HG02884 (cell line): Measurements from ENCODE around the gene TINCR.

Experiments used
- ATAC-seq: cut with Tn5 transposase; IDR thresholded peaks from one replicate; pipeline ENCODE4 v1.9.1; 2021; ENCODE audit warnings: mild to moderate bottlenecking, moderate library complexity; ENCODE audit not compliant: unreplicated experiment

The TINCR gene

DNA sequence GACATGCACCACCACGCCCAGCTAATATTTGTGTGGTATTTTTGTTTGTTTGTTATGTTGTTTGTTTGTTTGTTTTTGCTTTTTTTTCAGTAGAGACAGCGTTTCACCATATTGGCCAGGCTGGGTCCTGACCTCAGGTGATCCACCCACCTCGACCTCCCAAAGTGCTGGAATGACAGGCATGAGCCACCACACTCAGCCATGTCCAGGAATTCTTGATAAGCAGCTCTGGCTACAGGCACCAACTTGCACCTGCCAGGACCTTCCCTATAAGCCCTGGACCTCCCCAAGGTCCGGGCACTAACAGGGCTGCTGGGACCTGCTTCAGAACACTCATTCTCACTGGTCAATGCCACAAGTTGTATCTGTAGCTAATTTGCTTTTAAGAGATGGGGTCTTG is 48.7 kb downstream of the TINCR start:
- ATAC-seq = no peak

GRCh38 chr19:5515737-5516136 is 52.0 kb downstream of the TINCR start:
- no peak for ATAC-seq

- ATAC-seq = no peak
Observed at GRCh38 chr19:5514001-5514400, 53.8 kb downstream of the TINCR start.

DNA sequence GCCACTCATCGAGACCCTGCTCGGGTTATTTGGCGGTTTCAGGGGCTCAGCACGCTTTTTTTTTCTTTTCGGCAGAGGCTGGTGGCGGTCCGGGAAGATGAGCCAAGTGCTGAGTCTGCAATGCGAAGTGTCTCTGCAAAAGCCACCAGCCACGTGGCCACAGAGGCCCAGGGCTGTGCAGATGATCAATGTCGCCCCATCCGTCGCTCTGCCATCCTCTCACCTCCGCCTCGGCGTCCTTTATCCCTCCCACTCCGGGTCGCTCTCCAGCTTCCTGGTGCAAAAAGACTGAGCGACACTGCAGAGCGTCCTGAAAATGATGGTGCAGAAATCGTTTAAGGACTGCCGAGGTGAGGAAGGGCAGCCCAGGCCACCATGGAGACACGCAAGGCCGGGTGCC is 55.0 kb downstream of the TINCR start:
- no peak for ATAC-seq
